GM23338 (cell line): Measurements from ENCODE around the gene TRIM44. TPM values are rescaled to one million over a fixed set of nuclear protein-coding genes. Genes with fewer than 3 reads are reported as not detected.

ENCODE experiments used
- ATAC-seq: fragments of 200-7000 bp; cut with Tn5 transposase; 3 replicates; pipeline ENCODE4 v1.9.1; 2020
- DNase-seq: peaks from one replicate; pipeline ENCODE4 v3.0.0-alpha.2; 2015; ENCODE audit warnings: low spot score
- H2AFZ ChIP-seq: fragments of 200-600 bp; sonication (generic); 2 replicates; pipeline ENCODE4 v1.8.0; 2016; ENCODE audit warnings: antibody characterized with exemption, mild to moderate bottlenecking, moderate library complexity
- H3F3A ChIP-seq: fragments of 200-600 bp; sonication (generic); replicated peaks from 2 replicates; pipeline ENCODE4 v1.8.0; 2017; ENCODE audit warnings: antibody characterized with exemption, mixed run types, low read depth
- H3K27ac ChIP-seq: fragments of 200-600 bp; sonication (generic); 2 replicates; pipeline ENCODE4 v1.6.1; 2016; ENCODE audit warnings: low read depth
- H3K27me3 ChIP-seq: fragments of 200-600 bp; sonication (generic); 2 replicates; pipeline ENCODE4 v1.8.0; 2016; ENCODE audit warnings: mild to moderate bottlenecking, mixed run types, moderate library complexity; ENCODE audit not compliant: insufficient read depth
- H3K36me3 ChIP-seq: fragments of 200-600 bp; sonication (generic); 2 replicates; pipeline ENCODE4 v1.8.0; 2016; ENCODE audit warnings: mild to moderate bottlenecking; ENCODE audit not compliant: insufficient read depth
- H3K4me1 ChIP-seq: fragments of 200-600 bp; sonication (generic); 2 replicates; pipeline ENCODE4 v1.8.0; 2016; ENCODE audit warnings: mild to moderate bottlenecking, moderate library complexity; ENCODE audit not compliant: insufficient read depth
- H3K4me2 ChIP-seq: fragments of 200-600 bp; sonication (generic); 2 replicates; pipeline ENCODE4 v1.7.1; 2017; ENCODE audit warnings: mixed run types
- H3K4me3 ChIP-seq: fragments of 200-600 bp; sonication (generic); 2 replicates; pipeline ENCODE4 v1.6.1; 2016; ENCODE audit warnings: mixed run types
- H3K79me2 ChIP-seq: fragments of 200-600 bp; sonication (generic); replicated peaks from 2 replicates; pipeline ENCODE4 v1.8.0; 2017; ENCODE audit warnings: mild to moderate bottlenecking; ENCODE audit not compliant: insufficient read depth
- H3K9me2 ChIP-seq: fragments of 200-600 bp; sonication (generic); 2 replicates; pipeline ENCODE4 v1.8.0; 2017; ENCODE audit not compliant: insufficient read depth
- H4K20me1 ChIP-seq: fragments of 200-600 bp; sonication (generic); replicated peaks from 2 replicates; pipeline ENCODE4 v1.8.0; 2017; ENCODE audit warnings: mild to moderate bottlenecking; ENCODE audit not compliant: insufficient read depth
- H3K27ac Mint-ChIP-seq: 2 replicates; pipeline ENCODE4 v1.8.0; 2020; ENCODE audit warnings: inconsistent platforms, mild to moderate bottlenecking, moderate library complexity, mixed read lengths
- H3K27me3 Mint-ChIP-seq: 3 replicates; pipeline ENCODE4 v1.8.0; 2022; ENCODE audit warnings: low read depth, mild to moderate bottlenecking, moderate library complexity, mixed read lengths, inconsistent platforms; ENCODE audit not compliant: insufficient read depth, poor library complexity
- H3K36me3 Mint-ChIP-seq: 3 replicates; pipeline ENCODE4 v1.8.0; 2021; ENCODE audit warnings: low read depth, mild to moderate bottlenecking, inconsistent platforms, moderate library complexity, mixed read lengths
- H3K4me1 Mint-ChIP-seq: 3 replicates; pipeline ENCODE4 v1.8.0; 2020; ENCODE audit warnings: mild to moderate bottlenecking, inconsistent platforms, mixed read lengths
- H3K4me3 Mint-ChIP-seq: 3 replicates; pipeline ENCODE4 v1.8.0; 2021; ENCODE audit warnings: moderate library complexity, mild to moderate bottlenecking, inconsistent platforms, mixed read lengths
- H3K9me3 Mint-ChIP-seq: 3 replicates; pipeline ENCODE4 v1.8.0; 2020; ENCODE audit warnings: moderate library complexity, mild to moderate bottlenecking, inconsistent platforms, mixed read lengths
- ETS1 ChIP-seq: IDR thresholded peaks from 2 replicates; pipeline ENCODE4 v1.6.1; 2016; ENCODE audit warnings: antibody characterized with exemption
- EZH2phosphoT487 ChIP-seq: fragments of 200-600 bp; sonication (generic); IDR thresholded peaks from one replicate; pipeline ENCODE4 v1.8.1; 2018; ENCODE audit warnings: antibody characterized with exemption; ENCODE audit not compliant: unreplicated experiment
- JUNB ChIP-seq: IDR thresholded peaks from one replicate; pipeline ENCODE4 v1.6.1; 2016; ENCODE audit warnings: antibody characterized with exemption; ENCODE audit not compliant: unreplicated experiment
- REST ChIP-seq: IDR thresholded peaks from one replicate; pipeline ENCODE4 v1.6.1; 2018; ENCODE audit warnings: antibody characterized with exemption; ENCODE audit not compliant: unreplicated experiment
- STAT1 ChIP-seq: IDR thresholded peaks from one replicate; pipeline ENCODE4 v1.6.1; 2016; ENCODE audit warnings: antibody characterized with exemption; ENCODE audit not compliant: unreplicated experiment
- ZNF114 ChIP-seq: fragments of 250-450 bp; sonication (Bioruptor Pico); IDR thresholded peaks from 2 replicates; pipeline ENCODE4 v1.5.0; 2020; ENCODE audit warnings: mild to moderate bottlenecking, moderate library complexity
- ZNF331 ChIP-seq: fragments of 250-450 bp; sonication (Bioruptor Pico); IDR thresholded peaks from 2 replicates; pipeline ENCODE4 v1.5.0; 2020; ENCODE audit warnings: low read depth, mild to moderate bottlenecking, moderate library complexity
- polyA plus RNA-seq: library from polyadenylated mRNA; unstranded; fragments of >200 nt; fragmentation: Nextera tagmentation; extraction: Ambion mirVana; gene quantifications from 2 replicates; pipeline ENCODE4 v1.2.1, GENCODE V29; 2016
- total RNA-seq: library from RNA; depleted of rRNA; stranded (reverse); fragments of >200 nt; shearing (Covaris generic); gene quantifications from 2 replicates; pipeline ENCODE4 v1.2.3, GENCODE V29; 2014

TRIM44 gene
- total and polyA plus RNA-seq, 2 experiments from 2014 or later: 10.3 to 10.4 TPM

GRCh38 chr11:35763301-35763700, 100.7 kb downstream of the TRIM44 start:
- H3K79me2 ChIP-seq: no peaks in the 10 kb centered on the region
- H3K36me3 Mint-ChIP-seq: no peaks in the 10 kb centered on the region
- no peaks in the 10 kb centered on the region for H3F3A ChIP-seq
- no peaks in the 10 kb centered on the region; the same call in 1 of the 2 replicates for H4K20me1 ChIP-seq
- no peaks in the 10 kb centered on the region for H3K9me2 ChIP-seq
- H3K27ac Mint-ChIP-seq: no peak overlapping the region
- peaks cover 7% of the 10 kb centered on the region; the same call in 1 of the 3 replicates for H3K4me1 Mint-ChIP-seq
- H3K4me3 ChIP-seq: no peak overlapping the region
- H3K9me3 Mint-ChIP-seq: no peaks in the 10 kb centered on the region
- no peak for TF ChIP-seq ZNF331 (CRISPR knock-in tag)
- TF ChIP-seq JUNB: no peak
- no peak for TF ChIP-seq STAT1
- no peak for TF ChIP-seq REST
- TF ChIP-seq EZH2phosphoT487: no peak
- H3K27me3 ChIP-seq: no peaks in the 10 kb centered on the region
- H3K4me3 Mint-ChIP-seq: no peak overlapping the region
- ATAC-seq (no peak), DNase-seq (no peak)
- peaks cover 1% of the 10 kb centered on the region for H3K27me3 Mint-ChIP-seq
- no peak overlapping the region for H3K4me2 ChIP-seq
- peaks cover 7% of the 10 kb centered on the region for H3K4me1 ChIP-seq
- no peak overlapping the region for H2AFZ ChIP-seq
- no peaks in the 10 kb centered on the region for H3K36me3 ChIP-seq
- no peak overlapping the region for H3K27ac ChIP-seq

GRCh38 chr11:35763765-35764164, 101.2 kb downstream of the TRIM44 start:
- no peaks in the 10 kb centered on the region for H3F3A ChIP-seq
- Mint-ChIP-seq H3K4me3 (no peak overlapping the region), H3K4me1 (peaks cover 7% of the 10 kb centered on the region; the same call in 1 of the 3 replicates), H3K27me3 (peaks cover 1% of the 10 kb centered on the region), H3K9me3 (no peaks in the 10 kb centered on the region), H3K36me3 (no peaks in the 10 kb centered on the region), H3K27ac (no peak overlapping the region)
- no peak for ATAC-seq
- no peak overlapping the region for H3K27ac ChIP-seq
- H2AFZ ChIP-seq: no peak overlapping the region
- H3K9me2 ChIP-seq: no peaks in the 10 kb centered on the region
- H3K27me3 ChIP-seq: no peaks in the 10 kb centered on the region
- peaks cover 7% of the 10 kb centered on the region for H3K4me1 ChIP-seq
- no peaks in the 10 kb centered on the region; the same call in 1 of the 2 replicates for H4K20me1 ChIP-seq
- no peaks in the 10 kb centered on the region for H3K79me2 ChIP-seq
- H3K36me3 ChIP-seq: no peaks in the 10 kb centered on the region
- TF ChIP-seq JUNB (no peak), ZNF114 (CRISPR knock-in tag) (no peak), ETS1 (no peak)
- no peak overlapping the region for H3K4me2 ChIP-seq
- no peak overlapping the region for H3K4me3 ChIP-seq
- no peak for DNase-seq
